Esophagus squamous epithelium (tissue), 4 donors: ENCODE results near the gene TUT4.

ENCODE experiments used
- CTCF ChIP-seq, 6 experiments: fragments of 450-650 bp in 4 of 6; fragments of 200-600 bp in 2 of 6; sonication (generic) in 2 of 6; IDR thresholded peaks; one replicate each; pipeline ENCODE4 v1.5.1; 2016 to 2019; ENCODE audit warnings: antibody characterized with exemption in 6 of 6, mild to moderate bottlenecking in 4 of 6, moderate library complexity in 4 of 6
- POLR2A ChIP-seq, 4 donors: fragments of 450-650 bp; IDR thresholded peaks; one replicate each; pipeline ENCODE4 v1.6.1; 2017; ENCODE audit warnings: antibody characterized with exemption in 4 of 4, mild to moderate bottlenecking in 4 of 4, moderate library complexity in 3 of 4

- TF ChIP-seq CTCF (IDR thresholded peaks at IDR 0.05) (no peak), POLR2A (IDR thresholded peaks at IDR 0.05) (no peak)
These were observed 2.4 kb downstream of the TUT4 start for GRCh38 chr1:52550447-52550846.
